Smooth muscle cell (in vitro differentiated cells): Measurements from ENCODE around the gene ANKRD12. TPM values are rescaled to one million over a fixed set of nuclear protein-coding genes. Genes with fewer than 3 reads are reported as not detected.

ENCODE experiments used
- DNase-seq: peaks from one replicate; lab custom pipeline; 2025; ENCODE audit not compliant: unreplicated experiment; lab: John Stamatoyannopoulos, UW
- H2AFZ ChIP-seq: fragments of 200-600 bp; sonication (generic); 2 replicates; pipeline ENCODE4 v1.6.0; 2016; ENCODE audit warnings: antibody characterized with exemption, low read depth, mild to moderate bottlenecking
- H3F3A ChIP-seq: fragments of 200-600 bp; sonication (generic); 2 replicates; pipeline ENCODE4 v1.6.0; 2017; ENCODE audit warnings: antibody characterized with exemption, low read depth
- H3K27ac ChIP-seq: fragments of 200-600 bp; sonication (generic); 2 replicates; pipeline ENCODE4 v1.5.1; 2016; ENCODE audit warnings: low read depth, mild to moderate bottlenecking
- H3K27me3 ChIP-seq: fragments of 200-600 bp; sonication (generic); 2 replicates; pipeline ENCODE4 v1.6.1; 2016; ENCODE audit warnings: low read depth, mild to moderate bottlenecking
- H3K36me3 ChIP-seq: fragments of 200-600 bp; sonication (generic); 2 replicates; pipeline ENCODE4 v1.5.1; 2016; ENCODE audit warnings: low read depth
- H3K4me1 ChIP-seq: fragments of 200-600 bp; sonication (generic); 2 replicates; pipeline ENCODE4 v1.5.1; 2016; ENCODE audit warnings: low read depth
- H3K4me2 ChIP-seq: fragments of 200-600 bp; sonication (generic); 2 replicates; pipeline ENCODE4 v1.6.0; 2016; ENCODE audit warnings: mild to moderate bottlenecking
- H3K4me3 ChIP-seq: fragments of 200-600 bp; sonication (generic); 2 replicates; pipeline ENCODE4 v1.5.1; 2016; ENCODE audit warnings: mild to moderate bottlenecking
- H3K79me2 ChIP-seq: fragments of 200-600 bp; sonication (generic); 2 replicates; pipeline ENCODE4 v1.6.0; 2016; ENCODE audit warnings: low read depth, mild to moderate bottlenecking
- H3K9ac ChIP-seq: fragments of 200-600 bp; sonication (generic); 2 replicates; pipeline ENCODE4 v1.6.0; 2016; ENCODE audit warnings: low read depth
- H3K9me3 ChIP-seq: fragments of 200-600 bp; sonication (generic); replicated peaks from 2 replicates; pipeline ENCODE4 v1.5.1; 2016; ENCODE audit warnings: low read depth
- H4K20me1 ChIP-seq: fragments of 200-600 bp; sonication (generic); 2 replicates; pipeline ENCODE4 v1.6.0; 2016; ENCODE audit warnings: low read depth
- CTCF ChIP-seq: fragments of 200-600 bp; sonication (generic); IDR thresholded peaks from 2 replicates; pipeline ENCODE4 v1.5.1; 2017; ENCODE audit warnings: borderline replicate concordance, mild to moderate bottlenecking, antibody characterized with exemption; ENCODE audit not compliant: insufficient read depth, poor library complexity, severe bottlenecking
- WGBS: methylation state at CpG from one replicate; pipeline ENCODE4 v1.1.7; 2016; ENCODE audit warnings: low lambda C conversion rate; 5-methylcytosine and 5-hydroxymethylcytosine counted together
- polyA plus RNA-seq: library from polyadenylated mRNA; unstranded; fragments of >200 nt; fragmentation: Nextera tagmentation; extraction: Ambion mirVana; gene quantifications from 2 replicates; pipeline ENCODE4 v1.2.1, GENCODE V29; 2016
- total RNA-seq: library from RNA; depleted of rRNA; stranded (reverse); fragments of >200 nt; gene quantifications from 2 replicates; pipeline ENCODE4 v1.2.3, GENCODE V29; 2014

The ANKRD12 gene
- total and polyA plus RNA-seq, 2 experiments from 2014 or later: 28.8 to 43.7 TPM

GRCh38 chr18:9322744-9323143 is 186.2 kb downstream of the ANKRD12 start:
- no peaks in the 10 kb centered on the region for H3K4me1 ChIP-seq
- H3F3A ChIP-seq: no peaks in the 10 kb centered on the region
- H3K27ac ChIP-seq: no peak overlapping the region
- H3K9me3 ChIP-seq: no peaks in the 10 kb centered on the region
- no peak for TF ChIP-seq CTCF
- H3K4me3 ChIP-seq: no peak overlapping the region
- no peak overlapping the region for H2AFZ ChIP-seq
- H3K36me3 ChIP-seq: no peaks in the 10 kb centered on the region
- no peak overlapping the region for H3K4me2 ChIP-seq
- no peak overlapping the region for H3K9ac ChIP-seq
- no peaks in the 10 kb centered on the region for H4K20me1 ChIP-seq
- no peak for DNase-seq
- H3K79me2 ChIP-seq: no peaks in the 10 kb centered on the region
- WGBS: 62% methylated on average over 2 of the region's 2 CpGs
- H3K27me3 ChIP-seq: no peaks in the 10 kb centered on the region

- no peak for DNase-seq
These were observed 187.3 kb downstream of the ANKRD12 start for GRCh38 chr18:9323750-9324445.

GRCh38 chr18:9325716-9326115 is 189.1 kb downstream of the ANKRD12 start:
- no peaks in the 10 kb centered on the region for H3K4me1 ChIP-seq
- no peak overlapping the region for H3K4me2 ChIP-seq
- H3K27me3 ChIP-seq: no peaks in the 10 kb centered on the region
- H3K9ac ChIP-seq: no peak overlapping the region
- no peak for TF ChIP-seq CTCF
- no peak overlapping the region for H3K4me3 ChIP-seq
- no peak overlapping the region for H2AFZ ChIP-seq
- no peak for DNase-seq
- H4K20me1 ChIP-seq: no peaks in the 10 kb centered on the region
- 59% methylated on average over 2 of the region's 2 CpGs for WGBS
- H3K79me2 ChIP-seq: no peaks in the 10 kb centered on the region
- no peaks in the 10 kb centered on the region for H3F3A ChIP-seq
- H3K36me3 ChIP-seq: peaks cover 6% of the 10 kb centered on the region
- H3K27ac ChIP-seq: no peak overlapping the region
- H3K9me3 ChIP-seq: no peaks in the 10 kb centered on the region

More at GRCh38 chr18:9323750-9324445, 187.3 kb downstream of the ANKRD12 start:
- no peaks in the 10 kb centered on the region for H4K20me1 ChIP-seq
- 78% methylated on average over 3 of the region's 3 CpGs for WGBS
- H3K36me3 ChIP-seq: peaks cover 5% of the 10 kb centered on the region
- no peaks in the 10 kb centered on the region for H3K9me3 ChIP-seq
- TF ChIP-seq CTCF: no peak
- no peaks in the 10 kb centered on the region for H3K79me2 ChIP-seq
- H3F3A ChIP-seq: no peaks in the 10 kb centered on the region
- H3K9ac ChIP-seq: no peak overlapping the region
- no peak overlapping the region for H3K4me2 ChIP-seq
- H2AFZ ChIP-seq: no peak overlapping the region
- no peaks in the 10 kb centered on the region for H3K27me3 ChIP-seq
- H3K4me1 ChIP-seq: no peaks in the 10 kb centered on the region
- H3K4me3 ChIP-seq: no peak overlapping the region
- no peak overlapping the region for H3K27ac ChIP-seq

GRCh38 chr18:9328776-9329175 is 192.2 kb downstream of the ANKRD12 start:
- Histone ChIP-seq H3K9me3 (no peaks in the 10 kb centered on the region), H3F3A (no peaks in the 10 kb centered on the region), H3K4me3 (no peak overlapping the region), H3K27ac (no peak overlapping the region), H3K9ac (no peak overlapping the region), H3K4me2 (no peak overlapping the region), H3K4me1 (no peaks in the 10 kb centered on the region), H3K36me3 (peaks cover 6% of the 10 kb centered on the region), H3K27me3 (no peaks in the 10 kb centered on the region), H2AFZ (no peak overlapping the region), H4K20me1 (no peaks in the 10 kb centered on the region), H3K79me2 (no peaks in the 10 kb centered on the region)
- 94% methylated on average over 2 of the region's 2 CpGs for WGBS
- DNase-seq: no peak
- TF ChIP-seq CTCF: no peak
